Measurements from ENCODE around the gene ATP2C1.

GRCh38 chr3:130997289-130997688 is 103.4 kb downstream of the ATP2C1 start:
- TF ChIP-seq SIN3A (IDR thresholded peaks at IDR 0.05; ENCODE audit: borderline replicate concordance, low read depth, low read length) (no peak), POLR2A (IDR thresholded peaks at IDR 0.05; ENCODE audit: insufficient read depth in 1 of 2, low read depth in 2 of 2, low read length in 2 of 2) (no peak), CEBPG (CRISPR knock-in tag; IDR thresholded peaks at IDR 0.05) (no peak), SP140L (CRISPR knock-in tag; IDR thresholded peaks at IDR 0.05; ENCODE audit: borderline replicate concordance) (no peak)

Data from HepG2 (cell line).